Measurements from ENCODE around the gene ZNF784.

DNA sequence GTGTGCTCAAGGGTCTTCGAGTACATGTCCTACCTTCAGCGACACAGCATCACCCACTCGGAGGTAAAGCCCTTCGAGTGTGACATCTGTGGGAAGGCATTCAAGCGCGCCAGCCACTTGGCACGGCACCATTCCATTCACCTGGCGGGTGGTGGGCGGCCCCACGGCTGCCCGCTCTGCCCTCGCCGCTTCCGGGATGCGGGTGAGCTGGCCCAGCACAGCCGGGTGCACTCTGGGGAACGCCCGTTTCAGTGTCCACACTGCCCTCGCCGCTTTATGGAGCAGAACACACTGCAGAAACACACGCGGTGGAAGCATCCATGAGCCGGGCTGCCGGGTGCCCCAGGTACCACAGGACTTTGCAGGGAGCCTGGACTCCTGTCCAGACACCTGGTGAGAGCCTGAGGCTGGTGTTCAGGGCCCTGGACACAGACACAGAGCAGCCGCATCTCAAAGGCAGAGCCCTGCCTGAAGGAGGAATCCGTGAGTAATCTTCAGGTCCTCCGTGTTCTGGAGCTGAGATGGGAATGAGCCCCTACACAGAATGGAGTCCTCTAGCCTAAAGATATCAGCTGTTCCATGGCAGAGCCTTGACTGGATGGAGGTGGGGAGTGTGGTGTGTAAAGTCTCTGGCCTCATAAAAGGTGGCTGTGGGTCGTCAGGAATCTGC lies 20.6 kb upstream of the ZNF784 start:
- TF ChIP-seq EZH2 (IDR thresholded peaks at IDR 0.05; ENCODE audit: insufficient read depth, poor library complexity, severe bottlenecking) (no peak), EZH2phosphoT487 (IDR thresholded peaks at IDR 0.05; ENCODE audit: insufficient read depth, low read depth) (no peak)
